GM21528 (cell line): ENCODE data around the gene AP1M2.
"Not testable (repeated sequence)": the region's sequence is repeated elsewhere in the genome, so short reads cannot be mapped to it uniquely, and the experiment has no call there.

Source experiments
- ATAC-seq: cut with Tn5 transposase; IDR thresholded peaks from one replicate; pipeline ENCODE4 v1.9.1; 2021; ENCODE audit warnings: mild to moderate bottlenecking, moderate library complexity; ENCODE audit not compliant: unreplicated experiment, low FRiP score

The AP1M2 gene

GRCh38 chr19:10602330-10603083 is 15.4 kb upstream of the AP1M2 start:
- ATAC-seq: peak; percentile 55

GRCh38 chr19:10601999-10602329 is 14.9 kb upstream of the AP1M2 start:
- no peak for ATAC-seq

GRCh38 chr19:10600149-10600548 is 13.0 kb upstream of the AP1M2 start:
- no peak for ATAC-seq

GRCh38 chr19:10593820-10594637 is 6.9 kb upstream of the AP1M2 start:
- ATAC-seq: no peak

GRCh38 chr19:10593148-10593547 is 6.0 kb upstream of the AP1M2 start:
- ATAC-seq: no peak

- no peak for ATAC-seq
Observed at GRCh38 chr19:10587839-10588150, 683 bp upstream of the AP1M2 start.

- no peak for ATAC-seq
Observed at GRCh38 chr19:10586396-10586795, 716 bp downstream of the AP1M2 start.

GRCh38 chr19:10583036-10583776 is 3.9 kb downstream of the AP1M2 start:
- ATAC-seq: no peak

GRCh38 chr19:10582091-10582490 is 5.0 kb downstream of the AP1M2 start:
- no peak for ATAC-seq

- no peak for ATAC-seq
Observed at GRCh38 chr19:10580979-10581631, 6.0 kb downstream of the AP1M2 start.

GRCh38 chr19:10577951-10578350 is 9.2 kb downstream of the AP1M2 start:
- no peak for ATAC-seq

GRCh38 chr19:10575011-10575716 is 11.9 kb downstream of the AP1M2 start:
- ATAC-seq: no peak

GRCh38 chr19:10574462-10574861 is 12.7 kb downstream of the AP1M2 start:
- no peak for ATAC-seq

- ATAC-seq: not testable (repeated sequence)
Observed at GRCh38 chr19:10573793-10574192, 13.3 kb downstream of the AP1M2 start.

GRCh38 chr19:10568826-10569651 is 18.1 kb downstream of the AP1M2 start, which contains the start of gene CDKN2D:
Gene CDKN2D (minus strand): TSS chr19:10568979. CDS start chr19:10568653, 326 bp downstream.
- ATAC-seq: peak; percentile 65

- peak; percentile 4 for ATAC-seq
Observed at GRCh38 chr19:10568062-10568825, 18.9 kb downstream of the AP1M2 start.

- no peak for ATAC-seq
Observed at GRCh38 chr19:10567656-10568055, 19.5 kb downstream of the AP1M2 start.

GRCh38 chr19:10566658-10567410 is 20.3 kb downstream of the AP1M2 start:
- no peak for ATAC-seq
